WTC11 (cell line): ENCODE measurements around the gene TNNI3K. TPM values are rescaled to one million over a fixed set of nuclear protein-coding genes. Genes with fewer than 3 reads are reported as not detected.

Source experiments
- ATAC-seq: fragments of 200-7000 bp; cut with Tn5 transposase; 2 replicates; pipeline ENCODE4 v1.10.0; 2021; ENCODE audit warnings: mild to moderate bottlenecking, moderate library complexity
- CTCF ChIA-PET: fragments of 300-600 bp; sonication (Branson Sonifier 250); formaldehyde crosslinking; loops from one replicate; lab custom pipeline; 2021; ENCODE audit warnings: antibody characterized with exemption; lab: Charles Lee
- POLR2A ChIA-PET: fragments of 350-600 bp; sonication (Branson Sonifier 250); formaldehyde crosslinking; loops from one replicate; lab custom pipeline; 2021; ENCODE audit warnings: antibody characterized with exemption; lab: Charles Lee
- DNase-seq: peaks from one replicate; pipeline ENCODE4 v3.0.0; 2021; ENCODE audit warnings: low spot score
- H3K27ac Mint-ChIP-seq: 2 replicates; pipeline ENCODE4 v1.8.0; 2021; ENCODE audit warnings: mixed read lengths
- H3K27me3 Mint-ChIP-seq: 2 replicates; pipeline ENCODE4 v1.8.0; 2021; ENCODE audit warnings: low read depth, mild to moderate bottlenecking, moderate library complexity, mixed read lengths
- H3K36me3 Mint-ChIP-seq: 2 replicates; pipeline ENCODE4 v1.8.0; 2021; ENCODE audit warnings: mixed read lengths
- H3K4me1 Mint-ChIP-seq: 2 replicates; pipeline ENCODE4 v1.8.0; 2022; ENCODE audit warnings: mixed read lengths
- H3K4me3 Mint-ChIP-seq: 2 replicates; pipeline ENCODE4 v1.8.0; 2021; ENCODE audit warnings: mild to moderate bottlenecking, moderate library complexity, mixed read lengths
- H3K9me3 Mint-ChIP-seq: 2 replicates; pipeline ENCODE4 v1.8.0; 2021; ENCODE audit warnings: mixed read lengths
- AFF4 ChIP-seq: sonication (generic); formaldehyde crosslinking; IDR thresholded peaks from 2 replicates; pipeline ENCODE4 v1.8.1; 2023; ENCODE audit warnings: mild to moderate bottlenecking, missing genetic modification reagents, borderline replicate concordance
- CTCF ChIP-seq: fragments of 200-600 bp; IDR thresholded peaks from 2 replicates; pipeline ENCODE4 v1.8.0; 2022; ENCODE audit warnings: antibody characterized with exemption
- ELF4 ChIP-seq: sonication (generic); formaldehyde crosslinking; IDR thresholded peaks from 2 replicates; pipeline ENCODE4 v1.8.1; 2022; ENCODE audit warnings: low read depth, mild to moderate bottlenecking, moderate library complexity, missing genetic modification reagents
- ETV6 ChIP-seq: sonication (generic); formaldehyde crosslinking; IDR thresholded peaks from 2 replicates; pipeline ENCODE4 v1.8.1; 2022; ENCODE audit warnings: mild to moderate bottlenecking, missing genetic modification reagents
- FOXK1 ChIP-seq: sonication (generic); formaldehyde crosslinking; IDR thresholded peaks from 2 replicates; pipeline ENCODE4 v1.8.0; 2022; ENCODE audit warnings: mild to moderate bottlenecking, moderate library complexity, missing genetic modification reagents
- GRHL2 ChIP-seq: fragments of 250-450 bp; sonication (Bioruptor Pico); IDR thresholded peaks from 2 replicates; pipeline ENCODE4 v1.8.0; 2022; ENCODE audit warnings: mild to moderate bottlenecking, moderate library complexity; ENCODE audit not compliant: insufficient replicate concordance, severe bottlenecking
- IRF1 ChIP-seq: sonication (generic); formaldehyde crosslinking; IDR thresholded peaks from 2 replicates; pipeline ENCODE4 v1.8.0; 2023; ENCODE audit warnings: missing genetic modification reagents
- KAT7 ChIP-seq: sonication (generic); formaldehyde crosslinking; IDR thresholded peaks from 2 replicates; pipeline ENCODE4 v1.8.1; 2023; ENCODE audit warnings: missing genetic modification reagents, mild to moderate bottlenecking, borderline replicate concordance
- MYBL2 ChIP-seq: sonication (generic); formaldehyde crosslinking; IDR thresholded peaks from 2 replicates; pipeline ENCODE4 v1.8.1; 2023; ENCODE audit warnings: mild to moderate bottlenecking, moderate library complexity, missing genetic modification reagents
- NR1H2 ChIP-seq: sonication (generic); formaldehyde crosslinking; IDR thresholded peaks from 2 replicates; pipeline ENCODE4 v1.9.0; 2021; ENCODE audit warnings: mild to moderate bottlenecking, moderate library complexity, missing genetic modification reagents
- PREB ChIP-seq: sonication (generic); formaldehyde crosslinking; IDR thresholded peaks from 2 replicates; pipeline ENCODE4 v1.8.1; 2022; ENCODE audit warnings: mild to moderate bottlenecking, missing genetic modification reagents, moderate library complexity, borderline replicate concordance
- RELA ChIP-seq: sonication (generic); formaldehyde crosslinking; IDR thresholded peaks from 2 replicates; pipeline ENCODE4 v1.8.1; 2022; ENCODE audit warnings: missing genetic modification reagents, mild to moderate bottlenecking, borderline replicate concordance
- SMAD3 ChIP-seq: sonication (generic); formaldehyde crosslinking; IDR thresholded peaks from 2 replicates; pipeline ENCODE4 v1.8.0; 2022; ENCODE audit warnings: missing genetic modification reagents, mild to moderate bottlenecking, borderline replicate concordance
- ZNF219 ChIP-seq: sonication (generic); formaldehyde crosslinking; IDR thresholded peaks from 2 replicates; pipeline ENCODE4 v1.8.0; 2023; ENCODE audit warnings: missing genetic modification reagents, mild to moderate bottlenecking, borderline replicate concordance
- ZNF281 ChIP-seq: sonication (generic); formaldehyde crosslinking; IDR thresholded peaks from 2 replicates; pipeline ENCODE4 v1.8.0; 2023; ENCODE audit warnings: mild to moderate bottlenecking, missing genetic modification reagents
- ZNF396 ChIP-seq: fragments of 250-450 bp; sonication (Bioruptor Pico); IDR thresholded peaks from 2 replicates; pipeline ENCODE4 v1.8.0; 2021; ENCODE audit warnings: mild to moderate bottlenecking, moderate library complexity, borderline replicate concordance
- ZNF512 ChIP-seq: sonication (generic); formaldehyde crosslinking; IDR thresholded peaks from 2 replicates; pipeline ENCODE4 v1.8.1; 2022; ENCODE audit warnings: missing genetic modification reagents, borderline replicate concordance
- ZSCAN18 ChIP-seq: fragments of 250-450 bp; sonication (Bioruptor Pico); IDR thresholded peaks from 2 replicates; pipeline ENCODE4 v2.1.2; 2022; ENCODE audit warnings: mild to moderate bottlenecking, moderate library complexity
- total RNA-seq: library from RNA; stranded (reverse); gene quantifications from 3 replicates; pipeline ENCODE4 v1.2.3, GENCODE V29; 2021

TNNI3K gene
- total RNA-seq, 1 experiment from 2014 or later: 0.07 TPM

GRCh38 chr1:74399249-74399648 is 164.1 kb downstream of the TNNI3K start:
- Mint-ChIP-seq H3K36me3 (no peaks in the 10 kb centered on the region), H3K4me1 (no peaks in the 10 kb centered on the region), H3K27me3 (no peaks in the 10 kb centered on the region), H3K9me3 (peaks cover 5% of the 10 kb centered on the region; the same call in 1 of the 2 replicates), H3K27ac (no peak overlapping the region), H3K4me3 (no peak overlapping the region)
- CTCF ChIA-PET: no interaction called here
- no peak for ATAC-seq
- POLR2A ChIA-PET: no interaction called here
- no peak for DNase-seq
- TF ChIP-seq GRHL2 (CRISPR knock-in tag) (no peak), FOXK1 (CRISPR knock-in tag) (no peak), MYBL2 (CRISPR knock-in tag) (no peak), IRF1 (CRISPR knock-in tag) (no peak), ZNF281 (CRISPR knock-in tag) (no peak), NR1H2 (CRISPR knock-in tag) (no peak), PREB (CRISPR knock-in tag) (no peak), ZNF512 (no peak), SMAD3 (CRISPR knock-in tag) (no peak), ETV6 (no peak), RELA (no peak), KAT7 (CRISPR knock-in tag) (no peak), ELF4 (CRISPR knock-in tag) (no peak), ZNF219 (no peak), ZNF396 (CRISPR knock-in tag) (no peak), CTCF (no peak), AFF4 (no peak), ZSCAN18 (no peak)
